ENCODE results near the gene ADORA1. TPM values are rescaled to one million over a fixed set of nuclear protein-coding genes. Genes with fewer than 3 reads are reported as not detected.

Gene ADORA1
- total and polyA plus RNA-seq, 2 of the 13 experiments (the other 11 are each of a cell fraction or from before 2014, with no cell fraction given), result 0.11 TPM; not detected in 1

DNA sequence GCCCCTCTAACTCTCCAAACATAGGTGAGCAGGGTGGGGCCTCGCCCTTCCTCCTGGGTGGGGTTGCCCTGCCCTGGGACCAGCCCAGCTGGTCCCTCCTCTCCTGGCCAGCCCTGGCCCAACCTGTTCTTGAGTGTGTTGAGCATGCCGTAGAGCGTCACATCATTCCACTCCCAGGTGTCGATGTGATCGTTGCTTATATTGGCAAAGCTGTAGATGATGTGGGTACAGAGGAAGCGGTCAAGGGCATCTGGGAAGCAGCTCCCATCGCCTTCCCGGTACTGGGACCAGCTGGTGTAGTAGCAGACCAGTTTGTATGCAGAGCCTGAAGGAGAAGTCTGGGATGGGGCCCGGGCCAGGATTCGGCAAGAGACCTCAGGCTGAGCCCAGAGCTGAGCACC lies 57.5 kb downstream of the ADORA1 start:
- Histone ChIP-seq H3K9ac (ENCODE audit: insufficient read depth, low read depth, low read length) (no peak overlapping the region), H2AFZ (ENCODE audit: low read length) (no peak overlapping the region), H3K4me1 (ENCODE audit: insufficient read depth, low read length) (no peaks in the 10 kb centered on the region; the same call in 1 of the 2 replicates), H3K36me3 (replicated peaks in 1 of 2; ENCODE audit: control insufficient read depth in 1 of 2, insufficient read depth in 2 of 2, low read length in 2 of 2) (no peaks in the 10 kb centered on the region), H3K4me3 (replicated peaks in 1 of 3; ENCODE audit: insufficient read depth in 1 of 3, low read depth in 2 of 3, low read length in 3 of 3) (no peak overlapping the region), H3K79me2 (ENCODE audit: insufficient read depth, low read length) (no peaks in the 10 kb centered on the region), H3K27me3 (ENCODE audit: control insufficient read depth in 1 of 2, insufficient read depth in 2 of 2, low read length in 2 of 2) (peaks cover 0 to 18% of the 10 kb centered on the region in 2 experiments; a peak in 3 of 5 replicates), H3K27ac (ENCODE audit: extremely low read length, insufficient read depth, low read length) (no peak overlapping the region), H4K20me1 (ENCODE audit: insufficient read depth, low read length) (no peaks in the 10 kb centered on the region), H3K4me2 (ENCODE audit: low read depth, low read length) (no peak overlapping the region), H3K9me3 (ENCODE audit: low read length) (no peaks in the 10 kb centered on the region)
- in situ Hi-C loops (cut with HindIII; ENCODE audit: extremely low pct_ligation_motif_present, low pct_unique_long_range_greater_than_20kb), result no loop called here
- no TSS peak for BruUV-seq (replicated peaks)
- DNase-seq (ENCODE audit: low spot score), result no peak
- no peak for FAIRE-seq
- ChIA-PET POLR2A (interaction anchor here (0.6 kb wide), 1 partner anchor 1072 kb away, joined by 3 read pairs; no protein-coding TSS in a partner anchor), CTCF (ENCODE audit: low intra/inter-chr PET ratio, low total read pairs) (no interaction called here)
- TF ChIP-seq YY1 (IDR thresholded peaks at IDR 0.05; ENCODE audit: insufficient read depth, insufficient replicate concordance, low read depth, low read length) (no peak), KDM5B (CRISPR knock-in tag; IDR thresholded peaks at IDR 0.05; ENCODE audit: borderline replicate concordance) (no peak), ZNF333 (CRISPR knock-in tag; IDR thresholded peaks at IDR 0.05; ENCODE audit: borderline replicate concordance) (no peak), KMT2A (CRISPR knock-in tag; IDR thresholded peaks at IDR 0.05) (no peak), FOXA1 (IDR thresholded peaks at IDR 0.05) (no peak), FOXA1 (CRISPR knock-in tag; IDR thresholded peaks at IDR 0.05) (no peak), ZNF670 (CRISPR knock-in tag; IDR thresholded peaks at IDR 0.05; ENCODE audit: borderline replicate concordance) (no peak), ZNF709 (CRISPR knock-in tag; IDR thresholded peaks at IDR 0.05) (no peak), ATF7 (IDR thresholded peaks at IDR 0.05) (no peak), ATF7 (CRISPR knock-in tag; IDR thresholded peaks at IDR 0.05) (no peak), KAT8 (CRISPR knock-in tag; IDR thresholded peaks at IDR 0.05) (no peak), ZNF879 (CRISPR knock-in tag; IDR thresholded peaks at IDR 0.05) (no peak), ZBTB7A (CRISPR knock-in tag; IDR thresholded peaks at IDR 0.05) (no peak), IKZF1 (IDR thresholded peaks at IDR 0.05) (no peak), ZNF567 (CRISPR knock-in tag; IDR thresholded peaks at IDR 0.05; ENCODE audit: borderline replicate concordance) (no peak), JDP2 (CRISPR knock-in tag; IDR thresholded peaks at IDR 0.05; ENCODE audit: borderline replicate concordance) (no peak)
- 71% methylated on average over 10 of the region's 10 CpGs for WGBS (ENCODE audit: low lambda C conversion rate)
- ATAC-seq, result no peak
- intact Hi-C loops (cut with micrococcal nuclease; ENCODE audit: unreplicated experiment), result no loop called here

Measured in HepG2 (cell line).